NCI-H345 treated with DMSO at 0.1 percent for 48 hours (cell line): ENCODE data around the gene PCLO.

ENCODE experiments used
- DNase-seq: peaks from one replicate; lab custom pipeline; 2025; ENCODE audit not compliant: unreplicated experiment; lab: John Stamatoyannopoulos, UW

Gene PCLO

DNA sequence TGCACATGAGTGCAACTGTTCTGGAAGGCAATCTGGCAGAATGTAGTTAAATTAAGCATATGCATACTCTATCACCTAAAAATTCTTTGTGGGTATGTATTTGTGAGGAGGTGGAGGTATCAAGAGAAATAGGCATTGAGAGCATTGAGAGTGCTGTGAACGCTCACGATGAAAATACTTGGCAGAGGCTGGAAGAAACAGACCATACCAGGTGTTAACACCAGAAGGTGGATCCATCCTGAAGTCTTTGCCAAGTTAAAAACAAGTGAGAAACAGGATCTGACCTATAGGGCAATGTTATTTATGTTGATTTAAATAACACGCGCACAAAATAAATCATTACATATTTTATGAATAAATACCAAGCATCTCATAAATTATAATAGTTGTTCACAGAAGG is 311.6 kb downstream of the PCLO start:
- DNase-seq: no peak

DNA sequence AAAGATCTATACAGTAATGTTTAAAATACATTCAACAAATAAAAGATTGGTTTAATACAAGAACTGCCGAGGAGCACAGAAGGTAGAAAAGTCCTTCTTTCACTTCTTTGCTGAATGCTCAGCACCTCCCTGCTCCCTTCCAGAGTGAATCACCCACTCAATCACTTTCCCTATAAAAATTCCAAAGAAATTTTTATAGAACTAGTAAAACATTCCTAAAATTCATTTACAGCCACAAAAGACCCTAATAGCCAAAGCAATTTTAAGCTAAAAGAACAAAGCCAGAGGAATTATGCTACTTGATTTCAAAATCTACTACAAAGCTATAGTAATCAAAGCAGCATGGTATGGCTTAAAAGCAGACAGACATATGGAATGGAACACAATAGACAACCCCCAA is 320.9 kb downstream of the PCLO start:
- no peak for DNase-seq

DNA sequence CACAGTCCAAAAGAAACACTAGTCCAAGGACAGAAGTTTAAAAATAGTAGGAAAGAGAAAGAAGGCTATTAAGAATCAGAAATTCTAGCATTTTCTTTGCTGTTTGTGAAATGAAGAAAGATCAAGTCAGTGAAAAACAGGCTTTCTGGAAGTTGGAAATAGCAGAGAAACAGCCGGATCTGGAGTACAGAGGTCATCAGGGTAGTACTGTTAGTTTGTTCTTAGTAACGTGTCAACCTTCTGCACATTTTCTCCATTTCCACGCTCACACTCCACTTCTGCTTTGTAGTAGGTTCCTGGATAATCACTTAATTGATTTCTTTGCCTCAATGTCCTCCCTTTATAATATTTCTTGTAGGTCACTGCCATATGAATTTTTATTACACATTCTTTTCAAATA is 322.6 kb downstream of the PCLO start:
- DNase-seq: no peak

DNA sequence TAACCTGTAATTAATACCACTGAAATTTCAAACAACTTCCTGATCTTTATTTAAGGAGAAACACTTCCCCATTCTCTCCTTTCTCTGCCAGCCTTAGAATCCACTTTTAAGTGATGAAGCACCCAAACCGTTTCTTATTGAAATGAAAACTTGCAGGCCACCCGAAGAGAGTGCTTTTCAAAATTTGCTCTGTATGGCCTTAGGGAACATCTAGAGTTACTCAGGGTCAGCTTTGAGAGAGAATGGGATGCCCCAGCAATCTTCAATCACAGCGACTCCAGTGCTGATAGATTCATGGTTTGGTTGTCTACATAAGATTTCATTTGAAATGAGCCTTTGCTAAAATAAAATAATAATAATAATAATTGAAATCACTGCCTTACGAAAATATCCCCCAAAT is 323.1 kb downstream of the PCLO start:
- no peak for DNase-seq

DNA sequence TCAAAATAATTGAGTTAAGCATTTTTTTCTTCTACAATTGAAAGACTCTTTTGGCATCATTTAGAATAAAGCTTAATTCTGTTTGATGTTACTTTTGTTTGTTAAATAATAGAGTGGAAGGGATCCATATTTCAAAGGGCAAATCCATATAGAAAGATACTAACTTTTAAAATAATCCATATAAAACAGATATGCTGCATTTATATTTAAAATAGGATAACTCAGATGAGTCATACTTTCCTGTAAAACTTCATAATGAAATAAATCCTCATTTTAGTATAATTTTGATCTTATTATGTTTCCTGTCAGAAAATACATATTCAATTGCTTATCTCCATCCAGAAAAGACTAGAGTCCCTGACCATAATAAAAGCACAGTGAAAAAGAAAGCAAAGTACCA is 323.6 kb downstream of the PCLO start:
- DNase-seq: no peak

DNA sequence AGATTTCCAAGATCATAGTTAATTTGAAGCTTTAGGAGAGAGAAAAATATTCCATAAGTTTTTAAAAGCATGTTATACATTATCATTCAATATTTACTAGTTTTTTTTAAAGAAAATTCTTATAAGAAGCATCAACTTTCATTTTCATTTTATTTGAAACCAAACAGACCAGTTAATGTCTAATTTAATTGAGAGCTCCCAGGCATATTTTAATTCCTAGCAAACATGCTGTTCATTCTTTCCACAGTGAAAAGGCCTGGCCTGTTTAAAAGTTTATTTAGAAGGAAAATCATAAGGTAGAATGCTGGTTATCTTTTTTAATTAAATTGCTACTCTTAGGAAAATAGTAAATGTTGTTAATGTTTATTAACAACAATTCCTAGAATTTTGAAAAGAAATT is 324.4 kb downstream of the PCLO start:
- no peak for DNase-seq

DNA sequence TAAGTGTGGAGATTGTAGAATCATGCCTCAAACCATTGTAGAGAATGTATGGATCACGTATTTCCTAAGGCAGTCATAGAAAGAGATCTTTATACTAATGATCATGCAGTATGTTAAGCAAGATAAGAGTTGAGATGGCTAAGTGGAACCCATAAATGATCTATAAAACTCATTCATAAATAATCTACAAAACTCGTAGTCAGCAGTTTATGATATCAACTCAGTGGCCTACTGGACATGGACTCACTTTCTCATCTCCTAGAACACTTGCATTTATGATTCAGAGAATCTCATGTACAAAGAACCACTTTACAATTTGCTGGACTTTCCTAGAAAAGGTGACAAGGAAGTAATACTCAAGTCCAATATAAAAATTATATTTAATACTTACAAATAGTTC is 339.6 kb downstream of the PCLO start:
- no peak for DNase-seq

DNA sequence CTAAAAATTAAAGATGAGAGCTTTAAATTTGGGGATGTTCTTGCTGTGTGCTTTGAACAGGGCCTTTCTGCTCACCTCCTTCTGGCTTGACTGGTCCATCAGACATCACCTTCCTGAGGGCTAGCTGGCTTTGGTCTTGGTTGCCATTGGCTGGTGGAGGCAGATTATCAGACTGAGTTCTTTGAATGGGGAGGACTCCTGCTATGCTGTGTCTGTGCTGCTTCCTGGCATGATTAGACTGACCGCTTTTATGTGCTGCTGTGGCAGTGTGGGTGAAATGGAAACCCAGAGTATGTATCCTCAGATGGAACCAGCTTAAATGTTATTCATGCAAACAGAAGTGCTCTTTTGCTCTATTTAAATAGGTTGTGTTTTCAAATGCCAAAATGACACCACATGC is 341.6 kb downstream of the PCLO start:
- DNase-seq: no peak

DNA sequence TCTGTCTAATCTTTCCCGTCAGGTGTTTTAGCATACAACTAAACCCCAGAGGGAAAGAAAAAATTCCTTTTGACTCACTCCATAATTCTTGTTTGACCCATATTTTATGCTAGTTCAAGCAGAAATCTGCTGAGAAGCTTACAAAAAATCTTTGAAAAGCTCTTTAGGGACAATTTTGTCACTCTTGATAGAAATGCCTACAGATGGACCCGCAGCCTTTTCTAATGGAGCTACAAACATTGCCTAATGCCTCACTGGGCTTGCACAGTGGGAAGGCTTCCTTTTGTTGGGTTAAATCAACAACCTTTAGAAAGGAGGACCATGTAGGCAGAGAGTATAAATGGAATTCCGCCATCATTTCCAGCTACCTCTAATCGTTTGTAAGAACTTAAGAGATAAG is 344.5 kb downstream of the PCLO start:
- no peak for DNase-seq

DNA sequence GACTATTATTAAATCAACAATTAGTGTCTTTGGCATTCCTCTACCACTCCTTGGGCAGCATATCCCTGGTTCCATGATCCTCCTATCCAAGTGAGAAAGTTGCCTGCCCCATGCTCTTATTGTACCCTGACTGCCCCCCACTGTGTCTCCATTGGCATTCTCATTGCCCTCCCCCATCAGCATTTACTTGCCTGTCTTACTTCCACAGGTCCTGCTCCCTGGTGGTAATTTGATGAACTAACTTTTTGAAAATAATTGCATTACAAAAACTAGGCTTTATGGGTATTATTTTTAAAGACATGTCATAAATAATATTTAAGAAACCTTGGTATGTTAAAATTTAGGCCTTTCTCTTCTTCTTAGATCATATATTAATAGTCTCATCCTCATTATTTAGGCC is 346.4 kb downstream of the PCLO start:
- DNase-seq: no peak

DNA sequence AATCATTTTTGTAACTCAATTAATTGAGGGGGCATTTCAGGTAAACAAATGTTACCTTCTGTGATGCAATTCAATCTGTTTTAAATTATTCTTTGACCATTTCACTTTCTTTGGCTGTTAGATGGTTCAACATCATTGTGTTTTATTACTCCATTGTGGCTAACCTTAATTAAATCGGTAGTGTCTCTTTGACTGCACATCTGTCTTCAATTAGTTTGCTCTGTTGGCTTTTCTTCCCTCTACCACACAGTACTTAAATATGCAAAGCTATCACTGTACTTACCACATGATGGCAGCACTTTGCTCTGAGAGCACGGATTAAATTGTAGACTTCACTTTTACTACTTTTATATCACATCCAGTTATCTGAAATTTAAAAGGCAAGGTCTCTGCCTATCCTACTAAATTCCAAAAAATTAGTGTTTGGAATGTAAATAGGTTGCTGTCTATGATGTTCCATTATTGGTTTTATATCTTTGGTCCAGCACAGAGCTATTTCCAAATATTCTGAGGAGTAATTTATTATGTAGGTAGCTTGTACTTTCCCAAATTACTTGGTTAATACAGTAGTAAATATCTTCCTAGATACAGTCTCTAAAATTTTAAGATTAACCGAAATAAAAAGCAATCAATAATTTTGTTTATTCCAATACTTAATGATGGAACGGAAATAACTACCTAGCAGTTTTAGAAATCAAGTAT is 352.0 kb downstream of the PCLO start:
- peak; percentile 38 for DNase-seq

DNA sequence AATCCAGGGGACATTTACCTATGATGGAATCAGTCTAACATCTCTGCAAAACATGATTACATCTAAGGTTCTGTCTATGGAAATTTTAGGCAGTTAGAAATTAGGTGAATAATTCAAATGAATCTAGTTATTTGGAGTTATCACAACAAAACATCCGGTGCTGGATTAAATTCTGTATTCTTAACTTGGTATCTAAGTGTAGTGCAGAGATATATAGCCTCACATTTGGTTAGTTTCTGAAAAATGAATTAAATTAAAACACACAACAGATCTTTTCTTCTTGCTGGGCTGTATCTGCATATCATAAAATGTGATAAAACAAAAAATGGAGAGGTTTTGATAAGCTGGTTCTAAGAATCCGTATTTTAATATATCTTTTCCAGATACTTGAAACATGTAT is 354.1 kb downstream of the PCLO start:
- no peak for DNase-seq

DNA sequence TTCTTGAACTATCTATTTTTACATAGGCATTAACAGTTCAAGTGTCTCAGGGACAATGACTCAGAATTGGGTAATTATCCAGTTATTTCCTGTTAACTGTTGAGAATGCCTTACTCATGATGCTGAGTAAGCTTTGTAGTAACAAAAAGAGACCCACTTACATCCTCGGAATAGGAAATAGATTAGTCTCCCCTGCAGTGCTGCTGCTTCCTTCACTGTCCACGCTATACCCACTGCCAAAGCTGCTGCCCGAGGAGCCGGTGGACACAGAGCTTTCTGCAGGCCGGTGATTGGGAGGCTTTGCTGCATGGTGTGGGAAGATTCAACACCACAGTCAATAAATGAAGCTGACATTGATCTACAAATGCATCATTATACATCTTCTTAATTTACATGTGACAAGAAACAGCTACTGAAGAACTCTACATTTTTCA is 357.1 kb downstream of the PCLO start:
- DNase-seq: no peak

DNA sequence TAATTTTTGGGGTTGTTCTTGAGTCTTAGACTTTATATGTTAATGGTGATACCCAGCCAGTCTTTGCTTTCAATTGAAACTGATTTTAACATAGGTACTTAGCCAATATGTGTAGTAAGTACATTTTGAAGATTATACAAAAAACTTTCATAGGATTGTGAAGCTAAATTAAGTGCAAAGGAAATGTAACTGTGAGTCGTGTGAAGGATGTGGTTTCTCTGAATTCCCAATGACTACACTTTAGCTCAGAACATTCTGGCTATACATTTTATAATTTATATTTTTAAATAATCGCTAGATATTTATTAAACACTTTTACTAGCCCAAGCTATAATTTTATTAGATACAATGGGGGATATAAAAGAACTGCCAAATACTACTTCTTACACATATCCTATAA is 359.3 kb downstream of the PCLO start:
- no peak for DNase-seq

DNA sequence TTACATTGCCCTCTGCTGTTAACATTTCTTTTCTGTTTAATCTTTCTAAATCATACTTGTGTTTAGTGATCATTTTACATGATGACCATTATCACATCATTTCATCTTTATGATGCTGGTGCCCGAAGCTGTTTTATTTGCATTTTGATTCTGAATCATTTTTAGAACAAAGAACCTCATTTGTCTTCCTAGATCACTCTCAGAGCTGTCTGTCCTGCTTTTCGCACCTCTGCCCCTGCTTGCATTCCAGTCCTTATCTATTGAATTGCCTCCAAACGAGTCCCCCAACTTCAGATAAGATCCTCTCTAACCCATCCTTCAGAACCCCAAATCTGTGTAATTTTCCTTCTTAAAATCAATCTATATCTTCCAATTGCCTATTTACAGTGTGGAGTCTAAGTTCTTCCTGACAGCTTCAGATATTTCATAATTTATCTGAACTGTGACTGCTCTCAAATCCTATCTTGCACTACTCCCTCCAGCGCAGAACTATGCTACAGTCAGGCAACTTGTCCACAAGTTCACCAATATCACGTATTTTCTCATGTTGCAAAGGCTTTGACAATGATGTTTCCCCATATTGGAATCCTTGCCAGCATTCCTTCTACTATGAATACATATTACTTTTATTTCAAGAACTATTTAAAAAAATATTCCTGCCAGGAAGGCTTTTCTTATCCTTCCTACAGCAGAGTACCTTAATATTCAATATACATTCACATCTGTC is 372.6 kb downstream of the PCLO start:
- DNase-seq: no peak

DNA sequence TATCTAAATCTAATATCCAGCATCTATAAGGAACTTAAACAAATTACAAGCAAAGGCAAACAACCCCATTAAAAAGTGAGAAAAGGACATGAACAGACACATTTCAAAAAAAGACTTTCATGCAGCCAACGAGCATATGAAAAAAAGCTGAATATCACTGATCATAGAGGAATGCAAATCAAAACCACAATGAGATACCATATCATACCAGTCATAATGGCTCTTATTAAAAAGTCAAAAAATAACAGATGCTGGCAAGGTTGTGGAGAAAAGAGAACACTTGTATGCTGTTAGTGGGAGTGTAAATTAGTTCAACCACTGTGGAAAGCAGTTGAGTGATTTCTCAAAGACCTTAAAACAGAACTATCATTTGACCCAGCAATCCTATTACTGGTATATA is 384.7 kb downstream of the PCLO start:
- no peak for DNase-seq

DNA sequence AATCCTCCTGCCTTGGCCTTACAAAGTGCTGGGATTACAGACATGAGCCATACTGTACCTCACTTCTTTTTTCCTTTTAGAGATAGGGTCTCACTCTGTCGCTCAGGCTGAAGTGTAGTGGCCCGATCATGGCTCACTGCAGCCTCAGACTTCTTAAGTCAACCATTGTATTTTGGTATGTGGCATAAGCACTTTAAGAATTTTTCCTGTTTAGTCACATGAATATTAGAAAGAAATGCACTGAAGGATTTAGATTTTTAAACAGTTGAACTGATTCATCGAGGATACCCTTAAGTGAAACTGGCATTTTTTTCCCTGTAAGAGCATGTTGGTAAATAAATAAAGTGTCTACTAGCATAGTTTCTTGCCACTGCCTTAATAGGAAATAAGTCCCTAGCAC is 399.8 kb downstream of the PCLO start:
- DNase-seq: no peak

DNA sequence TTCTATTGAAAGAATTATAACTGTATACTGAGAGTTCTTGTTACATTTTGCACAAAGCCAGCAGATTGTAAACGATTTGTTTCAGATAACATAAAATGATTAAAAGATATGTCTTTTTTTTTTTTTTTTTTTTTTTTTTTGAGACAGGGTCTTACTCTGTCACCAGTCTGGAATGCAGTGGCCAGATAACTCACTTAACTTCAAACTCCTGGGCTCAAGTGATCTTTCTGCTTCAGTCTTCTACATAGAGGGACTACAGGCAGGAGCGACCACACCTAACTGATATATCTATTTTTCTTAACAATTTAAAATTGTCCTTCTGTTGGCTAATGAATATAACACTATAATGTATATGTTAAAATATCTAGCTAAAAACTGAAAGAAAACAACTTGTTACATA is 401.9 kb downstream of the PCLO start:
- DNase-seq: no peak

DNA sequence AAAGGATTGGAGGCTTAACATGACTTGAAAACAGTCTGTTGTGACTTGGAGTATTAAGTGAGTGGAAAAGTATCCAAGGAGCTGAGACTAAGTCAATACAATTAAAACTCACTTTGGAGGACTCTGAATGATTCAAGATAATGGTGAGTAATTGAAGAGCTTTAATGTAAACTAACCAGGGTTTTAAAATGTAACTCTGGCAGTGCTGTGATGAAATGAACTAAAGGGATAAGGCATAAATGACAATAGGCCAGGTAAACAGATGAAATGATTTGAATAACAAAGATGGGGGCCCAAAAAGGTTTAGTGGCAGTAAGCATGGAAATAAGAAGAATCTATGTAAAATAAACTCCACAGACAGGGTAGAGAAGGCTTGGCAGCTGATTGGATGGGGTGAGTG is 402.6 kb downstream of the PCLO start:
- DNase-seq: no peak

DNA sequence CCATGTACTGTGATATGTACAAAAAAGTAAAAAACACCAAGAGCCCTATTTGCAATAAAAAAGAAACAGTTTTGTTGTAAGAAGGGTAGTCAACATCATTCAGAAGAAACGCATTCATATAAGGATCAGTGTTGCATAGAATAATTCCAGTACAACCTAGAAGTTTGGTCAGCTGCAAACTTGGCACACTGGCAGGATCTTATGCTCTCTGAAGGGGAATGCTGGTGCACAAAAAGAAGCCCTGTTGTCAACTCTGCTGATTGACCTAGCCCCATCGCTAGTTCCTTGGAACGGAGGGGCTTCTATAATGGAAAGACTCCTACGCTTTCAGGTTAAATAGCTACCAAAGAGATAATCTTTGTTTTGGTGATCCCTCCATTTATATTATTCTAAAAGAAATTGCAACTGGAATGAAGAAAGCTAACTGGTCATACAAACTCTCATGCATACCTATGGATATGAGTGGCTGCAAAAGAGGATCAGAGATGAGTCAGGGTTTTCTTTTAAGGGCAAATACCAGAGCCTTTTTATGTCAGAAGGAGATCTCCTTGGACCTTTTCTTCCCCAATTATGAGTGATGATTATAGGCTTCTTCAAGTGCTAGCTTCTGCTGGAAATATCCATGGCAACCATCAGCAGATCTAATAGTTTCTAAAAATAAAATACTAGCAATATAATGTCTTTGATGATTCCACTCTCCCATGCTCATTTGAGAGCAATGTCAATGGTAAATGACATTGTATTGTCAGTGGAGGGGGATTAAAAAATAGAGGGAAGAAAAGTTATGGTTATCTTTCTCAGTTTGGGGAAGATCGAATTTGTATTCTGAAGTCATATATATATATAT is 406.8 kb downstream of the PCLO start:
- DNase-seq: no peak

DNA sequence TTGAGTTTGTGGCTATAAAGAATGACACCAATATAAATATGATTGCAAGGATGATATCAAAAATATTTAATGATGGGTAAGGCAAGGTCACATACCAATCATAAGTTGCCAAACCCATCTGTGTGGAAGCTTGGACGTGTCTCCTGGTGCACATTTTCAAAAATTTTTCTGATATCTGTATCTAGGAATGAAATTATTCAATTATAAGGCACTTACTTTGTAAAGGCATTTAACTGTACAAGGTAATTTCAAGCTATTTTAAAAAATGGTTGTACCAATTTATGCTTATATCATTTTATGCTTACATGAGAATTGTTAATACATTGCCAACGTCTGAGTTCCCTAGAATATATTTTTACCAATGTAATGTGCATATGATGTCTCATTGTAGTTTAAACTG is 412.7 kb downstream of the PCLO start:
- DNase-seq: no peak

DNA sequence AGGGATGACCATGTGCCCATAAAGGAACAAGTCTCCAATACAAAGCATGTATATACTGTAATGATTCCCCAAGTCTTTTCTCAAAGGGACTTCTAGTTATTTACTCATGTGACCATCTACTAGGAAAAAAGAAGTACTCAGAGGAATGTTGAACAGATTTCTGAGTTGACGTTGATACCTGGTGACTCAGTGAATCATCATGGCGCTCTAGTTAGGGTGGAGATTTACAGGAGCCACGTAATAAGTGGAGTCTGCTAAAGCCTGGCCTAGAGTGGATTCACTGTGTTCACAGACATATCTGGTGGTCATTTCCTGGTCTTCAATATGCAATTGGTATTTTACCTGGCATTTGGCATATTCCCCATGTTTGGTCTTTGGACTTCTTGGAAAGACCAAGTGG is 416.9 kb downstream of the PCLO start:
- DNase-seq: no peak
